SK-N-MC (cell line): ENCODE data around the gene ADSL.
A peak's percentile ranks its signal among the peaks of the same experiment; 100 is the strongest.

Experiments used
- DNase-seq: peaks from one replicate; pipeline ENCODE4 v3.0.0-alpha.2; 2011; ENCODE audit warnings: low read depth, low spot score
- H3K27ac ChIP-seq: fragments of 200-600 bp; sonication (generic); 2 replicates; pipeline ENCODE4 v1.5.1; 2016; ENCODE audit warnings: mixed run types
- H3K36me3 ChIP-seq: fragments of 200-600 bp; sonication (generic); 2 replicates; pipeline ENCODE4 v1.6.1; 2017; ENCODE audit warnings: antibody characterized with exemption, low read length, mixed read lengths; ENCODE audit not compliant: insufficient read depth
- H3K4me3 ChIP-seq: fragments of 200-600 bp; sonication (generic); 2 replicates; pipeline ENCODE4 v1.5.1; 2016
- H3K9ac ChIP-seq: fragments of 200-600 bp; sonication (generic); 2 replicates; pipeline ENCODE4 v1.8.0; 2017; ENCODE audit warnings: mixed run types, mixed read lengths; ENCODE audit not compliant: insufficient read length
- H3K9me3 ChIP-seq: fragments of 200-600 bp; sonication (generic); 2 replicates; pipeline ENCODE4 v1.6.1; 2017; ENCODE audit warnings: low read depth, mild to moderate bottlenecking, antibody characterized with exemption, low read length, moderate library complexity, mixed read lengths
- EZH2 ChIP-seq: fragments of 200-600 bp; sonication (generic); IDR thresholded peaks from one replicate; pipeline ENCODE4 v1.6.1; 2017; ENCODE audit warnings: antibody characterized with exemption
- FOXP2 ChIP-seq: optimal IDR thresholded peaks from 2 replicates; pipeline ENCODE3; 2011; ENCODE audit warnings: mild to moderate bottlenecking, moderate library complexity; ENCODE audit not compliant: insufficient read depth; ENCODE audit errors: extremely low read length, control extremely low read depth
- POLR2AphosphoS5 ChIP-seq: IDR thresholded peaks from 2 replicates; pipeline ENCODE4 v1.6.1; 2012; ENCODE audit warnings: mild to moderate bottlenecking, low read depth, low read length, borderline replicate concordance

Gene ADSL

GRCh38 chr22:40434106-40434505, 87.8 kb downstream of the ADSL start:
- Histone ChIP-seq H3K27ac (peak overlapping the region; percentile 34), H3K4me3 (no peak overlapping the region), H3K9me3 (no peaks in the 10 kb centered on the region), H3K9ac (no peak overlapping the region), H3K36me3 (peaks cover 12% of the 10 kb centered on the region; the same call in 1 of the 2 replicates)
- DNase-seq, result no peak
- TF ChIP-seq POLR2AphosphoS5 (no peak), FOXP2 (no peak), EZH2 (no peak)

- H3K27ac ChIP-seq, result no peak overlapping the region
- no peaks in the 10 kb centered on the region for H3K9me3 ChIP-seq
- peaks cover 7% of the 10 kb centered on the region; the same call in 1 of the 2 replicates for H3K36me3 ChIP-seq
- DNase-seq, result no peak
- H3K4me3 ChIP-seq, result no peak overlapping the region
- no peak overlapping the region for H3K9ac ChIP-seq
- TF ChIP-seq POLR2AphosphoS5 (no peak), FOXP2 (no peak), EZH2 (no peak)
These were observed 88.4 kb downstream of the ADSL start for GRCh38 chr22:40434745-40435144.

- TF ChIP-seq EZH2 (no peak), FOXP2 (no peak), POLR2AphosphoS5 (no peak)
- Histone ChIP-seq H3K4me3 (no peak overlapping the region), H3K27ac (no peak overlapping the region), H3K9ac (no peak overlapping the region), H3K36me3 (peaks cover 5% of the 10 kb centered on the region; the same call in 1 of the 2 replicates), H3K9me3 (no peaks in the 10 kb centered on the region)
- no peak for DNase-seq
These were observed 90.5 kb downstream of the ADSL start for GRCh38 chr22:40436505-40437431.
